DMS79 treated with DMSO at 0.1 percent for 48 hours (cell line): ENCODE data around the gene ZNF366.

Source experiments
- DNase-seq: peaks from one replicate; lab custom pipeline; 2025; lab: John Stamatoyannopoulos, UW

The ZNF366 gene

DNA sequence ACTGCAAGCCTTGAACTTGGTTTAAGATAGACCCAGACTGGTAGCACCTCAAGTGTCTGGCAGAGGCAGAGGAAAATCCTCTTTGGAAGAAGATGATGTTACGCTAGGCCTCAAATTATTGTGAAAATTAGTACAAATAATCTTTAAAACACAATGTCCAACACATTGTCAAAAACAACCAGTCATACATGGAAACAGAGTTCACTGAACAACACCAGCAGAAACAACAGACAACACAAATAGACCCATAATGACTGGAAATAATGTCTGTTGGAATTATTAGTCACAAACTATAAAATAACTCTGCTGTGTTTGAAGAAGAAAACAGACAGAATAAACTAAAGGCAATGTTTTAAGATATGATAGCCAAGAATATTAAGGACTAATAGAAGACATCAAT lies 15.4 kb upstream of the ZNF366 start:
- no peak for DNase-seq

DNA sequence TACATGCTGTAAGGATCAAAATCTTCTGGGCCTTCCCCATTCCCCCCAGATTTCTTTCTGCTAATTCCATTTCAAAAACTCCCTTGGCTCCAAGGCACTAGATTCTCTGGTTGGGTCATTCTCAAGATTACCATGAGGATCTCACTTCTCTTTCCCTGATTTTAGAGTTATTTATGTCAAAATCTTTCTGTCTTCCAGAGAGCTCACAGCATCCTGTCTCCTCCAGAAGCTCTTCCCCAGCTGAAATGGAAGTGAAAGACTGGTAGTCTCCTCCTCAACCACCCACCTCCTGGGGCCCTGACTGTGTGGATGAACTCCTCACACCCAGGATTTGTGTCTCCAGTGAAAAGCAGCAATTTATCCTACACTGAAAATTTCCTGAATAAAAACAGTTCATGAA lies 11.9 kb upstream of the ZNF366 start:
- DNase-seq, result no peak

DNA sequence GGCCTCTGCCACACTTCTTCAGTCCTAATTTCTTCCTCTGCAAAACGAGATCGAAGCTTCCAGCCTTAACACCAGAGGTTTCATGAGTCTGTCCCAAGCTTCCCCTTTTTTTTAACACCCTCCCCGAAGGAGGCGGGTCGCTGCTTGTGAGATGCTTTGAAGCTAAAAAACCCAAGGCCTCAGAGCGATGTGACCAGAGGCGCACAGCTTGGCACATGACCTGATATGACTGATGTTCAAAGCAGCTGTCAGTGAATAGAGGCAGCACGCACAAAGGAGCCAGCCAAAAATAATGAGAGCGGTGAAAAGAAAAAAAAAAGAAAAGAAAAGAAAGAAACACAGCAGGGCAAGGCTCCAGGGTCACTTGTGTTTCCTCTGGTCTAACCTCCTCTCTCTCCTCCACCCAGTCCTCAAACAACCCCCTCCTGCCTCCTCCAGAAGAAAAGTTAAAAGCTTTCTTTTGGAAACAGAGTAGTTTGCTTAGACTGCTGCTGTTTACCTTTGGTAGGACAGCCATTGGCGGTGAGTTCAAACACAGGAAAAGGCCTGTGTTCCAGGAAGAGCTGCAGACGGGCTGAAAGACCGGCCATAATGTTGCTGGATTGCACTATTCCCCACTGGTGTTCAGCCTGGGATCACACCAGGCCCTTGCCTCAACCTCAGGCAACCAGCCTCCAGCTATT lies 10.9 kb upstream of the ZNF366 start:
- DNase-seq, result no peak

- no peak for DNase-seq
Observed at GRCh38 chr5:72516916-72517315, 9.7 kb upstream of the ZNF366 start.

GRCh38 chr5:72515211-72515610 lies 8.0 kb upstream of the ZNF366 start:
- DNase-seq, result peak; percentile 16

GRCh38 chr5:72512593-72512860 lies 5.3 kb upstream of the ZNF366 start:
- DNase-seq, result no peak

DNA sequence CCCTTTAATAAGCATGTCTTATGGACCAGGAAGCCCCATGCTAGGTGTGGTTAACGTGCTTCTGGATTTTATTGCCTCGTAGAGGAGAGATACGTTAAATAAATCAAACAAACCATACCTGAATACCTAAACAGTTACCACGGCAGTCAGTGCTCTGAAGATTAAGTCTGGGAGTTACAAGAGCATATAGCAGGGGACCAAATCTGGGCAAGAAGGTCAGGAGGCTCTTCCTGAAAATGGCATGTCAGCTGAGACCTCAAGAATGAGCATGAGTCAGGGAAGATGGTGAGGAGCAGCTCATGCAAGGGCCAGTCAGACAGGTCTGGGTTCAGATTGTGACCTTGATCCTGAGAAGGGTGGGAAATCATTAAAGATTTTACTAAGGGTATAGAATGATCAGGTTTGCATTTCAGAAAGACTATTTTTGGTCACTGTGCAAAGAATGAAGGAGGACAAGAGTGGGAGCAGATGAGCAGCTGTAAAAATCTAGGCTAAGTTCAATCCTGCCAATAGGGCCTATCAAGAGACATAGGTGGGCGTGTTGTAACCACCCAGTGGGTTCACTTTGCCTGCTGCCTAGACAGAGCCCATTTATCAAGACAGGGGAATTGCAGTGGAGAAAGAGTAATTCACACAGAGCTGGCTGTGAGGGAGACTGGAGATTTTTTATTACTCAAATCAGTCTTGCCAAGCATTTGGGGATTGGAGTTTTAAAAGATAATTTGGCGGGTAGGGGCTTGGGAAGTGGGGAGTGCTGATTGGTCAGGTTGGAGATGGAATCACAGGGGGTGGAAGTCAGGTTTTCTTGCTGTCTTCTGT lies 4.8 kb upstream of the ZNF366 start:
- no peak for DNase-seq

DNA sequence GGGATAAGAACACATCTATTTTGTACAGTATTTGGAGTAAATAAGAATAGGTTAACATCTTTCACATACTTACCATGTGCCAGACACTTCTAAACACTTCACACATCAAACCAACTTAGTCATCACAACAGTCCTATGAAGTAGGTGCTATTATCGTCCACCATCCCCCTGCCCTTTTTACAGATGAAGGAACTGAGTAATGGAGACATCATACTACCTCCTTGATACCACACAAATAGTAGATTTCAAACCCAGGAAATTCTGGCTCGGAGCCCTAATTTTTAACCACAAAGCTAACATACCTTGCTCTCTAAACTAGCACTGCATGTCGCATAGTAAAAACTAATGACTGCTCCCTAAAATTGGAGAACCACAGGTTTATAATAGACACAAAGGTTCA lies 4.2 kb upstream of the ZNF366 start:
- peak; percentile 60 for DNase-seq

- peak; percentile 12 for DNase-seq
Observed at GRCh38 chr5:72510610-72511181, 3.5 kb upstream of the ZNF366 start.

GRCh38 chr5:72509401-72509800 lies 2.2 kb upstream of the ZNF366 start:
- DNase-seq, result no peak

DNA sequence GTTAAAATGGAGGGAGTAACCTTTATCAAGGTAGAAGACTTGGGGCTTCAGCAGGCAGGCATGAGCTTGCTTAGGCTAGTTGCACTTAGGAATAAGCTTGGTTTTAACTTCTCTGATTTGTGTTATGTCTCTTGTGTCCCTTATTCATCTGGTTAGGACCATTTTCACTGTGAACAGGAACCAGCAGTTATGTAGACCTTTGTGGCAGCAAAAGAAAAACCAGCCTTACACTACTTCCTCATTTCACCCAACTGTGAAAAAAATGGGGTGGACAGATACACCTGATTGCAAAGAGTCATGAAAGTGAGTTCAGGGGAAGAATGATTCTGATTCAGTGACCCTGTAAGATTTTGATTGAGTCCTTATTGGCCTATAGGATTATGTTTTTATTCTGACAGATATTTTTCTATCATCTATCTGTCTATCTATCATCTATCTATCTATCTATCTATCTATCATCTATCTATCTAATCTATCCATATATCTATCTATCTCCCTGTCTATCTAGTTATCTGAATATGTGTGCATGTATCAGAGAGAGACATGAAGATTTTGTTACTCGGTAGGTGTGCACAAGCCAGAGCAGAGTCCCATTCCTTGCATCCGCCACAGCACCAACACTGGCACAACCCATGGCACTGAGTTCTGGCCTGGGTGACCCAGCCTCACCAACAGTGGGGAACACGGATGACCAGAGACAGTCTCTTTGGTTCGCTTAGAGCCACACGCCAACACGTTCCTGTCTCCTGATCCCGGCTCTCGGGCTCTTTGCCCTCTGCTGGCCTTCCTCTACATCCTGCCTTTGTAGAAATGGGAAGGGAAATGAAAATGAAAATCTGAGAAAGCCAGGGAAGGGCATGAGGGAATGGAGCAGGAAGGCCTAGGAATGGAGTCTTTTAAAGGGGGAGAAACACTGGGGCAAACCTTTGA lies 1.3 kb upstream of the ZNF366 start:
- DNase-seq, result no peak

DNA sequence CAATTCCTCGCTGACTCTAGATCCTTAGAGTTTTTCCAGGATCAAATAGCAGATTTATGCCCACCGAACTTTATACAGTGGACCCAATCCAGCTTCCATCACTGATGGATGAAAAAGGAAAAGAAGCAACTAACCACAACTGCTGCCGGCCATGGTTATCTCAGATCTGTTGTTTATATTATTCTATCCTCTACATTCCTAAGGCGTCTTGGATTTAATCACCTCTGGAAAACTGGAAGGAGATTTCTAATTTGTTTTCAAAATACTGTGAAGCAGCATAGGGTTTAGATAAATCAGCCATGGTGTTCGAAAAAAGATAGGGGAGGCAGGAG lies 663 bp upstream of the ZNF366 start:
- no peak for DNase-seq

DNA sequence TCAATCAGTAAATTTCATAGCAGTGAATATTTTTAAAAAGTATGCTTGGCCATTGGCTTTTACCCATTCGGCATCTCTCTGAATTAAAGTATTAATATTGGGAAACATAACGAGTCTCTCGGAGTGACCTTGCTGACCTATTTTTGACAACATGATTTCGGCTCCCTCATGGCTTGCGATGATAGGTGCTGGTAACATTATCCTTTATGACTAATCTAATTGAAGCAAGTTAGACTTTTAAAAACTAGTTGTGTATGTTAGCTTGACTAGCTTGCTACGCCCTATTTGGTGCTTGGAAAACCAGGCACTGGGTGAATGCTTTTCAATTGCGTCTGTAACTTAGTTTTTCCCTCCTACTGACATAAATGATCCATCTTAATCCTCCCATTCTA lies 1.1 kb downstream of the ZNF366 start:
- no peak for DNase-seq

GRCh38 chr5:72505539-72506157 lies 1.6 kb downstream of the ZNF366 start:
- no peak for DNase-seq

DNA sequence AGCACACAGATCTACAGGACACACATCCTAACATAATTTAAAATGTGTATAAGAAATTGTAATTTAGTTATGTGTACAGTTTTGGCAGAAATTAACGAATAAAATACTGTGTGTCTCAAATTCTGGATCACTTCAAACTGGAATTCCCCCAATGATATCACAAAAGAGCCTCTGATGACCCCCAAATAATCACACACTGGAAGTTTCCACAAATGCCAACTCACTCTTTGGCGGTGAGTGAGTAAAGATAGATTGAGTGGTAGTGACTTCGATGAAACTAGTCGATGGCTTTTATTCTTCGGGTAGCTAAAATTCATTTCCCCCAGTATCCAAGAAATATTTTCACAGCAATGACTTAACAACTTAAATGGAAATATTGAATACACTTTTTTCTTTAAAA lies 2.2 kb downstream of the ZNF366 start:
- DNase-seq, result no peak

DNA sequence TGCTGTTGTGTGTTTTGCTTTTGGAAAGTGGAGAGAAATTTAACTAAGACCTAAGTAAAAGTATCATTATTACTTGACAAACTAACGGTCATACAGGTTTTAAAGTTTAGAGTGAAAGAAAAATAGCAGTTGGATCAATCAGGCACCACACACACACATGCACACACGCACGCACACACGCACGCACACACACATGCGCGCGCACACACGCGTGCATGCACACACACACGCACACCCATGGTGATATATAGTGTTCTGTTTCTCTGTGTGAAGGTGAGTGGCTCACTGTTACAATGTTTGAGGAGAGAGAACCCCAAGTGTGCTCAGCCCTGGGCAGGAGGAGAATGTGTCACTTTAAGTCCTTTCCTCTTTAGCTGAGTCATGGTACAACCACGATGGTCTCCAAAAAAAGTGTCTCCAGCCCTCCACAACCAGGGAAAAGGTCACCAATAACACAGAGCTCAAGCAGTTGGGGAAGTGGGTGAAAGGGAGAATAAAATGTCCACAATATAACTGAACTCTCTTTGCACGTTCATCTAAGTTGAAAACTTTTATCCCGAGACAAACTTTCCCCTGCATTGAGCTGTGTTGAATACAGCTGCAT lies 3.2 kb downstream of the ZNF366 start:
- DNase-seq, result no peak

DNA sequence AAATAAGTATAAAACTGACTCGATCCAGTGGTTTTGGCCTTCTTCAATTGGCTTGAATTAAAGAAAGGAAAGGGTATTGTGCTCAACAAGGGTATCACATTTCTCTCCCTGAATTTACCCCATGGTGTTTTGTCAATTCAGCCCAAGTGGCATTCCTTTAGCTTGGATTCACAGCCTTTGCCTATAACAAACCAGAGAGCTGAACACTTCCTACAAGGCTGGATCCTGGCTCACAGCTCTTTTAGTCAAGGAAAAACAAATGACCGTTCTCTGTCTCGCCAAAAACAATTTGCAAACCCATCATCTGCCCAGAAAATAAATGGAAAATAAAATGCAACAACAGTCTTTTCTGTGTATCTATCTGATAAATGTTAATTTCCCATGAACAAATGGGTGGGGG lies 5.7 kb downstream of the ZNF366 start:
- no peak for DNase-seq

DNA sequence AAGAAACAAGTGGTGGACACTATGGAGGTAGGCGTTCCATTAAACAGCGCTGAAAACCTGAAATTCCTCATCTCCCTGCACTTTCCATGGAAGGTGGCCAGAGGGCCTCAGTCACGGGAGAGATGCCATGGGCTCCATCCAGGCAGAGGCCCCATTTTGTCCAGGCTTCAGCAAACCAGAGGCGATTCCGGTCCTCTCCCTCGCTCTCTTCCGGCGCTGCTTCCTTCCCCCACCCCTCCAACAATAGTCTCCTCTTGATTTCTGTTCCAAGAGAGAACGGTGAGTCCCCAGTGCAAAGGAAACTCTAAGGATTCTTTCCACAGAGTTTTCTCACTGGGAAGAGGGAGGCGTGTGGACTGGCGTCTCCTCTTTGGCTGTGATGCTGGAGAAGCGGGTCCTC lies 7.5 kb downstream of the ZNF366 start:
- no peak for DNase-seq

DNA sequence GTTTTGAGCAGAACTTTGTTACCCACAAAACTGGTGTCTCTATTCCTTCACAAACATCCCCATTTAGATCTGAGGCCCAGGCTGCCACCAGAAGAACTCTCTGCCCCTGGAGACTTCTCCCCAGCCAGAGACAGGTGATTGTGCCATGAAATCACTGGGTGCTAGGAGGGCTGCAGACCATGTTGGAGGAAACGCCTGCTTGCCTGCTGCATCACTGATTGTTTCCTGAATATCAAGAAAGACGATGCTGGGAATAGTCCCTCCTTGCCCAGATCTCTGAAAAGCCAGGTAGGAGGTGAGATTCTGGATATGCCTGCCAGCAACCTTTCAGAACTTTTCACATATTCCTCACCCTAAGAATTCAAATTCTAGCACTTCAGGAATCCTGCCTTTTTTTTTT lies 8.1 kb downstream of the ZNF366 start:
- no peak for DNase-seq

- no peak for DNase-seq
Observed at GRCh38 chr5:72498284-72498683, 8.9 kb downstream of the ZNF366 start.

DNA sequence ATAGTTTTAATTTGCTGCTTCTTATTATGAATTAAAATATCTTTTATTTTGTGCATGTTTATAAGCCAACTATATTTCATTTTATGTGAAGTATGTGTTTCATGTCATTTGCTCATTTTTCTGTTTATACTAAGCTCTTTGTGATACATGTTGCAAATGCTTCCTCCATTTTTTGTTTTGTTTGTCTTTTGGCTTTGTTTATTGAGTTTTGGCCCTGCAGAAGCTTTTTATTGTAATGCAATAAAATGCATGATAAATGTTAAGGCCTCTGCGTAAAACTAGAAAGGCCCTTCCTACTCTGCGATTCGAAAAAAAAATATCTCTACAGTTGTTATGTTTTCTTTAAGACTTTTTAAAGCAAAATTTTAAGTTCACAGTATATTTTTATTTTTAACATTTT lies 9.4 kb downstream of the ZNF366 start:
- DNase-seq, result no peak

DNA sequence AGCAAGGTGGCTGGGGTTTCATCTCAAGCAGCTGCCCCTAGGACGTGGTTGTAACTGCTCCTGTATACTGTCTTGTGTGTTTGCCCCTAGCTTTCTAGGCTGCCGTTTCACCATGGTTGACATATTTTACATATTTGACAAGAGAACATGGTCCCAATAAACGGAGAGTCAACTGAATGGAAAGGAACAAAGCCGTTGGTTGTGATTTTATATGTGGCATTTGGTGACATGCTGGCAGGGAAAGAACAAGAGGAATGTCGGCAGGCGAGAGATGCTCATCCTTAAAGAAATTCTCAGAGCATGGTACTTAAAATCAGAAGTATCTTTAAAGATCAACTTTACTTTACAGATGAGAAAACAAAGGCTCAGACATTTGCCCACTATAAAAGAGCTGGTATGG lies 11.8 kb downstream of the ZNF366 start:
- no peak for DNase-seq
